Fibroblast of peridontal ligament (primary cell): ENCODE results near the gene CLIC3.
"Not testable (repeated sequence)": the region's sequence is repeated elsewhere in the genome, so short reads cannot be mapped to it uniquely, and the experiment has no call there.

Experiments used
- DNase-seq: peaks from one replicate; pipeline ENCODE4 v3.0.0-alpha.2; 2010; ENCODE audit errors: extremely low read depth

Gene CLIC3

GRCh38 chr9:136996361-136997292, at the start of gene CLIC3:
CLIC3 (minus strand) TSS chr9:136996568; CDS start chr9:136996543, 25 bp downstream.
- no peak for DNase-seq

GRCh38 chr9:137045294-137046087, 49.1 kb upstream of the CLIC3 start:
- peak; percentile 30 for DNase-seq

- no peak for DNase-seq
Measured at GRCh38 chr9:137044502-137045177, 48.3 kb upstream of the CLIC3 start.

GRCh38 chr9:137044037-137044436, 47.7 kb upstream of the CLIC3 start:
- DNase-seq = no peak

- DNase-seq = no peak
Measured at GRCh38 chr9:137042751-137043727, 46.7 kb upstream of the CLIC3 start.

GRCh38 chr9:137041124-137041523, 44.8 kb upstream of the CLIC3 start:
- no peak for DNase-seq

GRCh38 chr9:137040568-137040967, 44.2 kb upstream of the CLIC3 start:
- DNase-seq = no peak

- DNase-seq = no peak
Measured at GRCh38 chr9:137039611-137040366, 43.4 kb upstream of the CLIC3 start.

GRCh38 chr9:137038916-137039315, 42.5 kb upstream of the CLIC3 start:
- DNase-seq = no peak

GRCh38 chr9:137037483-137037882, 41.1 kb upstream of the CLIC3 start:
- DNase-seq = no peak

- no peak for DNase-seq
Measured at GRCh38 chr9:137037035-137037434, 40.7 kb upstream of the CLIC3 start.

GRCh38 chr9:137035937-137036336, 39.6 kb upstream of the CLIC3 start:
- no peak for DNase-seq

GRCh38 chr9:137035507-137035834, 39.1 kb upstream of the CLIC3 start:
- no peak for DNase-seq

GRCh38 chr9:137034709-137035506, 38.5 kb upstream of the CLIC3 start:
- peak; percentile 76 for DNase-seq

- no peak for DNase-seq
Measured at GRCh38 chr9:137034039-137034708, 37.8 kb upstream of the CLIC3 start.

- not testable (repeated sequence) for DNase-seq
Measured at GRCh38 chr9:137033481-137033880, 37.1 kb upstream of the CLIC3 start.

GRCh38 chr9:137032858-137033257, 36.5 kb upstream of the CLIC3 start:
- no peak for DNase-seq

- DNase-seq = no peak
Measured at GRCh38 chr9:137031904-137032640, 35.7 kb upstream of the CLIC3 start, which contains the start of gene FUT7. FUT7 (minus strand) TSS chr9:137032088; CDS start chr9:137031991, 97 bp downstream.
